ENCODE data around the gene LTN1. TPM values are rescaled to one million over a fixed set of nuclear protein-coding genes. Genes with fewer than 3 reads are reported as not detected.
"Not testable (repeated sequence)": the region's sequence is repeated elsewhere in the genome, so short reads cannot be mapped to it uniquely, and the experiment has no call there.

Gene LTN1
- total RNA-seq, 2 donors from 2014 or later = 32.5 to 43.1 TPM

GRCh38 chr21:29007810-29008209, 15.1 kb upstream of the LTN1 start:
- no peak for ATAC-seq
- H3K4me1 Mint-ChIP-seq (ENCODE audit: low read depth in 2 of 2) = no peaks in the 10 kb centered on the region
- no peaks in the 10 kb centered on the region for H3K27me3 Mint-ChIP-seq
- H3K9me3 Mint-ChIP-seq = no peaks in the 10 kb centered on the region
- no peak overlapping the region for H3K27ac Mint-ChIP-seq
- DNase-seq (ENCODE audit: low spot score) = no peak
- no peaks in the 10 kb centered on the region for H3K36me3 Mint-ChIP-seq
- H3K4me3 Mint-ChIP-seq = no peak overlapping the region

GRCh38 chr21:29007135-29007534, 14.5 kb upstream of the LTN1 start:
- H3K4me1 Mint-ChIP-seq (ENCODE audit: low read depth in 2 of 2) = no peaks in the 10 kb centered on the region
- H3K36me3 Mint-ChIP-seq = no peaks in the 10 kb centered on the region
- H3K27me3 Mint-ChIP-seq = no peaks in the 10 kb centered on the region
- H3K9me3 Mint-ChIP-seq = no peaks in the 10 kb centered on the region
- DNase-seq (ENCODE audit: low spot score) (no peak), ATAC-seq (no peak)
- no peak overlapping the region for H3K27ac Mint-ChIP-seq
- H3K4me3 Mint-ChIP-seq = no peak overlapping the region

- H3K36me3 Mint-ChIP-seq = no peaks in the 10 kb centered on the region
- H3K4me1 Mint-ChIP-seq (ENCODE audit: low read depth in 2 of 2) = no peaks in the 10 kb centered on the region
- ATAC-seq = no peak
- no peak overlapping the region for H3K4me3 Mint-ChIP-seq
- no peaks in the 10 kb centered on the region for H3K27me3 Mint-ChIP-seq
- H3K27ac Mint-ChIP-seq = no peak overlapping the region
- DNase-seq (ENCODE audit: low spot score) = no peak
- H3K9me3 Mint-ChIP-seq = no peaks in the 10 kb centered on the region
Measured at GRCh38 chr21:29005696-29006095, 13.0 kb upstream of the LTN1 start.

- no peaks in the 10 kb centered on the region for H3K27me3 Mint-ChIP-seq
- no peaks in the 10 kb centered on the region for H3K4me1 Mint-ChIP-seq (ENCODE audit: low read depth in 2 of 2)
- no peaks in the 10 kb centered on the region for H3K9me3 Mint-ChIP-seq
- no peaks in the 10 kb centered on the region for H3K36me3 Mint-ChIP-seq
- H3K4me3 Mint-ChIP-seq = peak overlapping the region; percentile 83
- ATAC-seq = peak; percentile 100
- H3K27ac Mint-ChIP-seq = peak overlapping the region; percentile 87 to 95
- peak; percentile 98 for DNase-seq (ENCODE audit: low spot score)
Measured at GRCh38 chr21:29002442-29003144, 9.9 kb upstream of the LTN1 start.

- DNase-seq (ENCODE audit: low spot score) (no peak), ATAC-seq (no peak)
- Mint-ChIP-seq H3K36me3 (peaks cover 13% of the 10 kb centered on the region), H3K27ac (peak overlapping the region; percentile 96 to 97), H3K4me1 (ENCODE audit: low read depth in 2 of 2) (peaks cover 33 to 41% of the 10 kb centered on the region in 2 donors), H3K27me3 (no peaks in the 10 kb centered on the region), H3K9me3 (no peaks in the 10 kb centered on the region), H3K4me3 (peak overlapping the region; percentile 98)
Measured at GRCh38 chr21:28993293-28993629, 584 bp upstream of the LTN1 start.

- no peaks in the 10 kb centered on the region for H3K27me3 Mint-ChIP-seq
- H3K36me3 Mint-ChIP-seq = peaks cover 13% of the 10 kb centered on the region
- H3K4me1 Mint-ChIP-seq (ENCODE audit: low read depth in 2 of 2) = peaks cover 33 to 41% of the 10 kb centered on the region in 2 donors
- peak overlapping the region; percentile 98 for H3K4me3 Mint-ChIP-seq
- H3K27ac Mint-ChIP-seq = peak overlapping the region; percentile 96 to 97
- no peak for ATAC-seq
- no peaks in the 10 kb centered on the region for H3K9me3 Mint-ChIP-seq
- DNase-seq (ENCODE audit: low spot score) = no peak
Measured at GRCh38 chr21:28991861-28992525, 684 bp downstream of the LTN1 start.

- Mint-ChIP-seq H3K4me1 (ENCODE audit: low read depth in 2 of 2) (peaks cover 33 to 38% of the 10 kb centered on the region in 2 donors), H3K36me3 (peaks cover 24% of the 10 kb centered on the region)
- H3K27me3 Mint-ChIP-seq; H3K27ac Mint-ChIP-seq; ATAC-seq; H3K9me3 Mint-ChIP-seq; DNase-seq (ENCODE audit: low spot score); H3K4me3 Mint-ChIP-seq: not testable (repeated sequence)
Measured at GRCh38 chr21:28988146-28988545, 4.5 kb downstream of the LTN1 start.

GRCh38 chr21:28986677-28987076, 6.0 kb downstream of the LTN1 start:
- Mint-ChIP-seq H3K4me3 (no peak overlapping the region), H3K27ac (no peak overlapping the region), H3K9me3 (no peaks in the 10 kb centered on the region), H3K4me1 (ENCODE audit: low read depth in 2 of 2) (peaks cover 20 to 28% of the 10 kb centered on the region in 2 donors), H3K27me3 (no peaks in the 10 kb centered on the region), H3K36me3 (peaks cover 21% of the 10 kb centered on the region)
- ATAC-seq (no peak), DNase-seq (ENCODE audit: low spot score) (no peak)

GRCh38 chr21:28982637-28983036, 10.0 kb downstream of the LTN1 start:
- no peak overlapping the region for H3K4me3 Mint-ChIP-seq
- no peak overlapping the region for H3K27ac Mint-ChIP-seq
- ATAC-seq = no peak
- no peaks in the 10 kb centered on the region for H3K9me3 Mint-ChIP-seq
- H3K27me3 Mint-ChIP-seq = no peaks in the 10 kb centered on the region
- peaks cover 25% of the 10 kb centered on the region for H3K36me3 Mint-ChIP-seq
- no peak for DNase-seq (ENCODE audit: low spot score)
- H3K4me1 Mint-ChIP-seq (ENCODE audit: low read depth in 2 of 2) = peaks cover 5 to 7% of the 10 kb centered on the region in 2 donors

GRCh38 chr21:28979092-28979491, 13.6 kb downstream of the LTN1 start:
- Mint-ChIP-seq H3K27me3 (no peaks in the 10 kb centered on the region), H3K9me3 (no peaks in the 10 kb centered on the region), H3K27ac (no peak overlapping the region), H3K4me1 (ENCODE audit: low read depth in 2 of 2) (peaks cover 5 to 12% of the 10 kb centered on the region in 2 donors), H3K4me3 (no peak overlapping the region), H3K36me3 (peaks cover 30% of the 10 kb centered on the region)
- DNase-seq (ENCODE audit: low spot score) = no peak
- no peak for ATAC-seq

GRCh38 chr21:28975397-28975796, 17.3 kb downstream of the LTN1 start:
- Mint-ChIP-seq H3K4me3 (no peak overlapping the region), H3K36me3 (peaks cover 26% of the 10 kb centered on the region), H3K27me3 (no peaks in the 10 kb centered on the region), H3K27ac (no peak overlapping the region), H3K4me1 (ENCODE audit: low read depth in 2 of 2) (peaks cover 0 to 9% of the 10 kb centered on the region in 2 donors), H3K9me3 (no peaks in the 10 kb centered on the region)
- no peak for ATAC-seq
- no peak for DNase-seq (ENCODE audit: low spot score)

GRCh38 chr21:28974531-28975227, 18.0 kb downstream of the LTN1 start:
- Mint-ChIP-seq H3K27me3 (no peaks in the 10 kb centered on the region), H3K36me3 (peaks cover 24% of the 10 kb centered on the region), H3K4me3 (no peak overlapping the region), H3K9me3 (no peaks in the 10 kb centered on the region), H3K27ac (no peak overlapping the region), H3K4me1 (ENCODE audit: low read depth in 2 of 2) (peaks cover 0 to 9% of the 10 kb centered on the region in 2 donors)
- ATAC-seq = no peak
- DNase-seq (ENCODE audit: low spot score) = no peak

- ATAC-seq (no peak), DNase-seq (ENCODE audit: low spot score) (no peak)
- no peaks in the 10 kb centered on the region for H3K9me3 Mint-ChIP-seq
- peaks cover 0 to 9% of the 10 kb centered on the region in 2 donors for H3K4me1 Mint-ChIP-seq (ENCODE audit: low read depth in 2 of 2)
- no peak overlapping the region for H3K4me3 Mint-ChIP-seq
- H3K36me3 Mint-ChIP-seq = peaks cover 18% of the 10 kb centered on the region
- no peaks in the 10 kb centered on the region for H3K27me3 Mint-ChIP-seq
- no peak overlapping the region for H3K27ac Mint-ChIP-seq
Measured at GRCh38 chr21:28972398-28972797, 20.3 kb downstream of the LTN1 start.

GRCh38 chr21:28971171-28971570, 21.5 kb downstream of the LTN1 start:
- Mint-ChIP-seq H3K36me3 (peaks cover 26% of the 10 kb centered on the region), H3K4me1 (ENCODE audit: low read depth in 2 of 2) (peaks cover 0 to 9% of the 10 kb centered on the region in 2 donors), H3K4me3 (no peak overlapping the region), H3K9me3 (no peaks in the 10 kb centered on the region), H3K27me3 (no peaks in the 10 kb centered on the region), H3K27ac (no peak overlapping the region)
- DNase-seq (ENCODE audit: low spot score) (no peak), ATAC-seq (no peak)

Data from natural killer cell treated with Interleukin-12 subunit alpha and Interleukin-12 subunit beta and Interleukin-15 and Interleukin-18, amount 100 ng/mL, for 72 hours (primary cell).